Muscle layer of duodenum (tissue), 2 donors: ENCODE data around the gene MAN2A1.
"Not testable (repeated sequence)": the region's sequence is repeated elsewhere in the genome, so short reads cannot be mapped to it uniquely, and the experiment has no call there.

ENCODE experiments used
- H3K27ac ChIP-seq: one replicate; pipeline ENCODE4 v1.7.0; 2013; ENCODE audit warnings: mild to moderate bottlenecking, low read length
- H3K27me3 ChIP-seq: one replicate; pipeline ENCODE4 v1.7.0; 2013; ENCODE audit warnings: low read depth, mild to moderate bottlenecking, control low read depth, low read length
- H3K36me3 ChIP-seq, 2 donors: one replicate each; pipeline ENCODE4 v1.7.0; 2013; ENCODE audit warnings: low read length in 2 of 2, control low read depth in 1 of 2, mild to moderate bottlenecking in 1 of 2; ENCODE audit not compliant: insufficient read depth in 2 of 2, control insufficient read depth in 1 of 2
- H3K4me1 ChIP-seq, 2 donors: one replicate each; pipeline ENCODE4 v1.7.0; 2013; ENCODE audit warnings: low read length in 2 of 2, mild to moderate bottlenecking in 2 of 2, control low read depth in 1 of 2, moderate library complexity in 1 of 2; ENCODE audit not compliant: insufficient read depth in 2 of 2, control insufficient read depth in 1 of 2
- H3K4me3 ChIP-seq, 2 donors: one replicate each; pipeline ENCODE4 v1.7.0; 2013; ENCODE audit warnings: low read length in 2 of 2, low read depth in 1 of 2, mild to moderate bottlenecking in 1 of 2
- H3K9me3 ChIP-seq, 2 donors: one replicate each; pipeline ENCODE4 v1.7.0; 2013; ENCODE audit warnings: low read length in 2 of 2, control low read depth in 1 of 2, mild to moderate bottlenecking in 1 of 2; ENCODE audit not compliant: control insufficient read depth in 1 of 2
- donor health status: healthy.

Gene MAN2A1

DNA sequence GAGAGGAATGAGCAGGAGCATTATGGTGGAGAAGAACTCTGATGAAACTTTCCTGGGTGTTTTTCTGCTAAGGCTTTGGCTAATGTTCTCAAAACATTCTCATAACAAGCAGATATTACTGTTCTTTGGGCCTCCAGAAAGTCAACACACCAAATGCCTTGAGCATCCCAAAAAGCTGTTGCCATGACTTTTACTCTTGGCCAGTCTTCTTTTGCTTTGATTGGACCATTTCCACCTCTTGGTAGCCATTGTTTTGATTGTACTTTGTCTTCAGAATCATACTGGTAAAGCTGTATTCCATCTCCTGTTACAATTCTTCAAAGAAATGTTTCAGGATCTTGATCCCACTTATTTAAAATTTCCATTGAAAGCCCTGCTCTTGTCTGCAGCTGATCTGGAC is 139.6 kb downstream of the MAN2A1 start:
- H3K4me3 ChIP-seq = no peak overlapping the region
- H3K27ac ChIP-seq = no peak overlapping the region
- no peaks in the 10 kb centered on the region for H3K4me1 ChIP-seq
- H3K9me3 ChIP-seq = no peaks in the 10 kb centered on the region
- peaks cover 10 to 22% of the 10 kb centered on the region in 2 donors for H3K36me3 ChIP-seq
- H3K27me3 ChIP-seq = no peaks in the 10 kb centered on the region

DNA sequence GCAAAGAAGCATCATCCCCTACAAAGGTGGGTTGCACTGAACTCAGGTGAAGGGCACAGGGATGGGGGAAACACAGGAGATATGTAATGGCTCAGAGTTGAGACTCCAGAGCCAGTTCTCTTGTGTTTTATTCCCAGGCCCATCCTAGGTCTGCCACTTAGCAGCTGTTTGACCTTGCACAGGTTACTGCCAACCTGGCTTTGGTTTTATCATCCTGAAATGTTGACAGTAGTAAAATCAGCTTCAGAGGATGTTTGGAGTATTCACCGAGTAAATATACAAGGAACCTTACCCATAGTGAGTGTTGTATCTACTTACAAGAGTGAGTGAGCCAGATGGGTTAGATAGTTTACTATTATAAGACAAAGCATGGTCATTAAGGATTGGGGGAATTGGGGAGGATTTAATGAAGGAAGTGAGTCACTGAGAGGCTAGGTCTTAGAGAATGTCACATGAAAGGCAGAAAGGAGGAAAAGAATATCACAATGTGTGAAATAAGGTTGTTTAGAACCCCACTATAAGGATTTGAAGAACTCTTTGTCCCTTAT is 141.3 kb downstream of the MAN2A1 start:
- Histone ChIP-seq H3K27ac (no peak overlapping the region), H3K27me3 (no peaks in the 10 kb centered on the region), H3K4me3 (no peak overlapping the region), H3K36me3 (peaks cover 6 to 9% of the 10 kb centered on the region in 2 donors), H3K4me1 (no peaks in the 10 kb centered on the region), H3K9me3 (no peaks in the 10 kb centered on the region)

DNA sequence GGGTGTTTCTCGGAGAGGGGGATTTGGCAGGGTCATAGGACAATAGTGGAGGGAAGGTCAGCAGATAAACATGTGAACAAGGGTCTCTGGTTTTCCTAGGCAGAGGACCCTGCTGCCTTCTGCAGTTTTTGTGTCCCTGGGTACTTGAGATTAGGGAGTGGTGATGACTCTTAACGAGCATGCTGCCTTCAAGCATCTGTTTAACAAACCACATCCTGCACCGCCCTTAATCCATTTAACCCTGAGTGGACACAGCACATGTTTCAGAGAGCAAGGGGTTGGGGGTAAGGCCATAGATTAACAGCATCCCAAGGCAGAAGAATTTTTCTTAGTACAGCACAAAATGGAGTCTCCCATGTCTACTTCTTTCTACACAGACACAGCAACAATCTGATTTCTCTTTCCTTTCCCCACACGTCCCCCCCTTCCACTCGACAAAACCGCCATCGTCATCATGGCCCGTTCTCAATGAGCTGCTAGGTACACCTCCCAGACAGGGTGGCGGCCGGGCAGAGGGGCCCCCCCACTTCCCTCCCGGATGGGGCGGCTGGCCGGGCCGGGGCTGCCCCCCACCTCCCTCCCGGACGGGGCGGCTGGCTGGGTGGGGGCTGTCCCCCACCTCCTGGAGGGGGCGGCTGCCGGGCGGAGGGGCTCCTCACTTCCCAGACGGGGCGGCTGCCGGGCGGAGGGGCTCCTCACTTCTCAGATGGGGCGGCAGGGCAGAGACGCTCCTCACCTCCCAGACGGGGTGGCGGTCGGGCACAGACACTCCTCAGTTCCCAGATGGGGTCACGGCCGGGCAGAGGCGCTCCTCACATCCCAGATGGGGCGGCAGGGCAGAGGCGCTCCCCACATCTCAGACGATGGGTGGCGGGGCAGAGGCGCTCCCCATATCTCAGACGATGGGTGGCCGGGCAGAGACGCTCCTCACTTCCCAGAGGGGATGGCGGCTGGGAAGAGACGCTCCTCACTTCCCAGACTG is 142.8 kb downstream of the MAN2A1 start:
- H3K9me3 ChIP-seq, H3K27me3 ChIP-seq, H3K4me1 ChIP-seq, H3K27ac ChIP-seq, H3K36me3 ChIP-seq, H3K4me3 ChIP-seq: not testable (repeated sequence)

DNA sequence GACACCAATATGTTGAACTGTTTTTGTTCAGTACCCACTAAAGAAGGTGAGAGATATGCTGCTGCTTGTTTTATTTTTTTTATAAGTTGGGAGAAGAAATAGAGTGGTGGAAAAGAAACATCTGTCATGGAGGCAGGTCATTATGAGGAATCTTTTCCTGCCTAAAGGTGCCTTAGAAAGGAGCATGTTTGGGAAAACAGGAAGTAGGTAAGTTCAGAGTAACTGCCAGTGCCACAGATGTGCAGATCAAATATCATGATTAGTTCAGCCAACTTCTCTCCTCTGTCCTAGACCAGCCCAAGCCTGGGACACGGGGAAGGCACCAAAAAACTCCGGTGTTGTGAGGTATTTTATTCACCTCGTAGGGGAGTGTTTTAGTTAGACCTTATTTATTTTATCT is 144.2 kb downstream of the MAN2A1 start:
- Histone ChIP-seq H3K4me3 (no peak overlapping the region), H3K27ac (no peak overlapping the region), H3K36me3 (peaks cover 6 to 9% of the 10 kb centered on the region in 2 donors), H3K9me3 (no peaks in the 10 kb centered on the region), H3K27me3 (no peaks in the 10 kb centered on the region), H3K4me1 (no peaks in the 10 kb centered on the region)

DNA sequence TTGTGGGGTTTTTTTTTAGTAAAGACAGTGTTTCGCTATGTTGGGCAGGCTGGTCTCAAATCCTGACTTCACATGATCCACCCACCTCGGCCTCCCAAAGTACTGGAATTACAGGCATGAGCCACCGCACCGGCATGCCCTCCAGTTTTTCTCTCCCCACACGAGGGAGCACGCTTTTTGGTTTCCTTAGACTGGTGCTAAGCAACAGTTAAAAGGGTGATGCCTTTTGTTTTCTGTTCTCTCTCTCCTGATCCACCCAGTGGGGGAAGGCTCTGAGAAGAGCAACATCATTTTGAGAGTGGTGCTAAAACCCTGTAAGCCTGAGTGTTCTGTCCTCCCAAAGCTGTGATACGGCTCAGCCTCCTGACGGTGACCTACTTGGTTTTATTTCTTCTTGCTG is 146.6 kb downstream of the MAN2A1 start:
- no peak overlapping the region for H3K27ac ChIP-seq
- no peak overlapping the region for H3K4me3 ChIP-seq
- no peaks in the 10 kb centered on the region for H3K4me1 ChIP-seq
- peaks cover 12 to 13% of the 10 kb centered on the region in 2 donors for H3K36me3 ChIP-seq
- no peaks in the 10 kb centered on the region for H3K27me3 ChIP-seq
- H3K9me3 ChIP-seq = no peaks in the 10 kb centered on the region

DNA sequence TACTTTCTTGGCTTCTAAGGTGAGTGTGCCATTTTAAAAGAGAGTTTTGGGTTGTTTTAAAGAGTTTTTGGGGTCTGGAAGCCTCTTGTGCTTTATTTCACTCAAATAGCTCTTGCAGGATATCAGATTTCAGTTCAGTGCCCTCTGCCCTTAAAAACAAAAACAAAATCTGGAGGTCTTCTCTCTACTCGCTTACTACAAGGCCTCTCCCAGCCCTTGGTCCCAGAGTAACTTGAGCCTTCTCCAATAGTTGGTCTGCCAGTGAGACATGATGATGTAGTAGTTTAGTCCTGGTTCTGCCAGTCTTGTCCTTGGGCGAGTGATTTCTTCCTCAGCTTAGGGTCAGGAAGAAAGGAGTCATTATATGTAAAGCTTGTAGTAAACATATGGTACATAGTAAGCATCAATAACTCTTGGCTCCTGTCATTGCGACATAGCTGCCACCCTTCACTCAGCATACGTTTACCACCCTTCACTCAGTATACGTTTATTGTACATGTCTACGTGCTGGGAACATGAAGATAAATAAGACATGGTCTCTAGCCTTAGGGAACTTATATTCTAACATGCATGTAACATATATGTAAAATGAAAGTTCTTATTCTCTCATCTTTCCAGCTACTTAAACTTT is 147.6 kb downstream of the MAN2A1 start:
- no peak overlapping the region for H3K27ac ChIP-seq
- no peak overlapping the region for H3K4me3 ChIP-seq
- H3K27me3 ChIP-seq = no peaks in the 10 kb centered on the region
- H3K4me1 ChIP-seq = no peaks in the 10 kb centered on the region
- no peaks in the 10 kb centered on the region for H3K9me3 ChIP-seq
- peaks cover 17% of the 10 kb centered on the region in 2 donors for H3K36me3 ChIP-seq

DNA sequence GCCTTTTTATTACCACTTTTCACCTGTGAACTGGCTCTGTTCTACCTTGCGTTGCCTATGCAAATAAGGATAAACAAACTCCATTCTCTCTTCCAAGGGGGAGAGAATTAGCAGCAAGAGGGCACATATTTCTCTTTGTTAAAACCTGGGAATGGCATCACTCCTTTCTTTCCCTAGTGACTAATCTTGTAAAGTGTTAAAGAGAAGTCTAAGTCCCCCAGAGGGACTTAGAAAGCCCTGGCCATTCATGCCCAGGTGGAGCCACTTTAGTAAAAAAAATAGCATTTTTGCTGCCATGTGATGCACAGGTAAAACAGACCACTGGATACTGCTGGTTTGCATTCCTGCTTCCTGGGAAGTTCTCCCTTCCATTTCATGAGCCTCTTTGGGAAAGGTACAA is 148.4 kb downstream of the MAN2A1 start:
- H3K27ac ChIP-seq = no peak overlapping the region
- no peaks in the 10 kb centered on the region for H3K27me3 ChIP-seq
- no peak overlapping the region for H3K4me3 ChIP-seq
- peaks cover 17 to 22% of the 10 kb centered on the region in 2 donors for H3K36me3 ChIP-seq
- H3K4me1 ChIP-seq = no peaks in the 10 kb centered on the region
- H3K9me3 ChIP-seq = no peaks in the 10 kb centered on the region

DNA sequence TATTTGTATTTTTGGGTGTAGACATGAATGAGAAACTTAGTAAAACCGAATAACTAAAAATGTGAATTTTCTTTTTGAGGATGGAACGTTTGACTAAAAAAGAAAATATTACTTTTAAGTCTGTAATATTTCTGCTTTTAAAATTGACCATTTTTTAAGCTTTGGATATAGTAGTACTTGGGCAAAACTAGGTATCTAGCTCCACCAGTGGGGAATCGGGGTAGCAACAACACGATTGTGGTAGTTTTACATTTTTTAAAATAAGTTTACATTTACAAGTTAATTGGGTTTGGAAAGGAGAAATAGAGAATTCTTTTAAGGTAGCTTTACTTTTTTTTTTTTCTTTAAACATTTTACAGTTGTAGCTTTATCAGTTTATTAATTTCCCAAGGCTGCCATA is 154.4 kb downstream of the MAN2A1 start:
- H3K4me1 ChIP-seq = no peaks in the 10 kb centered on the region
- H3K36me3 ChIP-seq = peaks cover 31 to 57% of the 10 kb centered on the region in 2 donors
- H3K9me3 ChIP-seq = no peaks in the 10 kb centered on the region
- H3K27me3 ChIP-seq = no peaks in the 10 kb centered on the region
- no peak overlapping the region for H3K4me3 ChIP-seq
- H3K27ac ChIP-seq = no peak overlapping the region

DNA sequence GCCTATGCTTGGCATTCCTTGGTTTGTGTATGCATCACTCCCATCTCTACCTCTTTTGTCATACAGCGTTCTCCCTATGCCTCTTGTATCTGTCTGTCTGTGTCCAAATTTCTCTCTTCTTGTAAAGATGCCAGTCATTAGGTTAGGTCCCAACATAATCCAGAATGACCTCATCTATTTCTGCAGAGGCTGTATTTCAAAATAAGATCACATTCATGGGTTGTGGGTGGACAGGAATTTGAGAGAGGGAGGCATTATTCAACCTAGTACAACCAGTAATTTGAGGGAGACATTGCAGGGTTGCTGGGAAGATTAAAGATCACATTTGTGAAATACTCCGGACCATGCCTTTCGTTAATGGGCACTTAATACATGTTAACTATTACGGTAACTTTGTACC is 155.0 kb downstream of the MAN2A1 start:
- H3K27me3 ChIP-seq = no peaks in the 10 kb centered on the region
- no peaks in the 10 kb centered on the region for H3K9me3 ChIP-seq
- no peak overlapping the region for H3K27ac ChIP-seq
- no peaks in the 10 kb centered on the region for H3K4me1 ChIP-seq
- H3K4me3 ChIP-seq = no peak overlapping the region
- peaks cover 34 to 57% of the 10 kb centered on the region in 2 donors for H3K36me3 ChIP-seq

DNA sequence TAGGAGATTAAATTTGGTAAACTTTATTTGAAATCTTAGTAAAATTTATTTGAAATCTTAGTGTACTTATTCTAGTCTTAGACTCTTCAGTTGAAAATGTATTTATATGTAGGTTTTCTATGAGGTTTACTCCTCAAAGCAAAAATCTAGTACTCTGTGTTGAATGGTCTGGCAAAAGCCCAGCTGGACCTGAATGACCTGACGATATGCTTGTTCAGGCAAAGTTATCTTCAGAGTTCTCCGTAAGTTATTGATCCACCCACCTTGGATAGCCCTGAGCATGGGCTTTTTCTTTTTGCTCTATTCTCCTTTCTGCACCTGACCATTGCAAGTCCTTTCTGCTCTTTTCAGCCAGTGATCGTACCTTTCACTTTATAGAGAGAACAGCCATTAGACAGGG is 158.4 kb downstream of the MAN2A1 start:
- no peak overlapping the region for H3K27ac ChIP-seq
- H3K4me3 ChIP-seq = no peak overlapping the region
- H3K4me1 ChIP-seq = no peaks in the 10 kb centered on the region
- H3K9me3 ChIP-seq = no peaks in the 10 kb centered on the region
- H3K27me3 ChIP-seq = no peaks in the 10 kb centered on the region
- H3K36me3 ChIP-seq = peaks cover 24 to 52% of the 10 kb centered on the region in 2 donors

DNA sequence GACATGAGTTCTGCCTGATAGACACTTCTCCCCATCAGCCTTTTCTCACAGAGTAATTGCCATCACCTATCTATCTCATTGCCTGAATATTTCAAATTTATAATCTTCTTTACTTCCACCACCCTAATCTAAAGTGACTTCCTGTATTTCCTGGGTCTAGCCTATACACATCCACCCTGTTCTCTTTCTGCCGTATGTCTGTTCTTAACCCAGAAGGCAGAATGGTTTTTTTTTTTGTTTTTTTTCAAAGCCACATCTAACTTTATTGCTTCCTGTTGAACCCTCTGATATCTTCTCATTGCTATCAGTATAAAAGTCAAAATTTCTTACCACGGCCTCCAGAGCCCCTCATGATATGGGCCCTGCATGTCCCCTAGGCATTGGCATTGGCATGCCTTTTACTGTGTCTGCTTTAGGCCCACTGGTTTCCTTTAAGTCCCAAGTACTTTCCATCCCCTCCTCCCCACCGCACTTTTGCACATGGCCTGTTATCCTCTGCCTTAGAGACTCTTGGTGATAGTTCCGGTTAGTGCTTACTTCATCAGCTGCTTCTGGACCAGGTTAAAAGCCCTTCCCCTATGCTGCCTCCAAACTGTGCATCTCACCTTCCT is 159.9 kb downstream of the MAN2A1 start:
- Histone ChIP-seq H3K36me3 (peaks cover 22 to 45% of the 10 kb centered on the region in 2 donors), H3K4me1 (no peaks in the 10 kb centered on the region)

More for the DNA sequence above, 159.9 kb downstream of the MAN2A1 start:
- no peaks in the 10 kb centered on the region for H3K9me3 ChIP-seq
- no peaks in the 10 kb centered on the region for H3K27me3 ChIP-seq
- no peak overlapping the region for H3K27ac ChIP-seq
- H3K4me3 ChIP-seq = no peak overlapping the region
